ENCODE results near the gene MCF2L2.

Gene MCF2L2

GRCh38 chr3:183370391-183370790, 58.0 kb downstream of the MCF2L2 start:
- H3K27me3 ChIP-seq = no peaks in the 10 kb centered on the region
- no peak overlapping the region for H3K27ac ChIP-seq
- no peak for TF ChIP-seq CTCF (IDR thresholded peaks at IDR 0.05)
- H3K9me3 ChIP-seq = no peaks in the 10 kb centered on the region
- no peaks in the 10 kb centered on the region for H3K36me3 ChIP-seq
- H3K4me3 ChIP-seq (ENCODE audit: low read depth in 1 of 2, low read length in 1 of 2) = no peak overlapping the region
- peaks cover 20 to 21% of the 10 kb centered on the region in 2 experiments for H3K4me1 ChIP-seq (ENCODE audit: control insufficient read depth in 1 of 2, insufficient read depth in 1 of 2, low read depth in 1 of 2, low read length in 1 of 2)

- no peak for TF ChIP-seq CTCF (IDR thresholded peaks at IDR 0.05)
- Histone ChIP-seq H3K27ac (peak overlapping the region; percentile 30), H3K4me1 (ENCODE audit: control insufficient read depth in 1 of 2, insufficient read depth in 1 of 2, low read depth in 1 of 2, low read length in 1 of 2) (peaks cover 19 to 20% of the 10 kb centered on the region in 2 experiments), H3K36me3 (no peaks in the 10 kb centered on the region), H3K27me3 (no peaks in the 10 kb centered on the region), H3K9me3 (no peaks in the 10 kb centered on the region), H3K4me3 (ENCODE audit: low read depth in 1 of 2, low read length in 1 of 2) (no peak overlapping the region)
These were observed 58.8 kb downstream of the MCF2L2 start for GRCh38 chr3:183369627-183370026.

- no peaks in the 10 kb centered on the region for H3K27me3 ChIP-seq
These were observed 59.3 kb downstream of the MCF2L2 start for GRCh38 chr3:183369117-183369516.

GRCh38 chr3:183360971-183361624, 67.3 kb downstream of the MCF2L2 start:
- Histone ChIP-seq H3K27me3 (no peaks in the 10 kb centered on the region), H3K4me3 (ENCODE audit: low read depth in 1 of 2, low read length in 1 of 2) (no peak overlapping the region), H3K4me1 (ENCODE audit: control insufficient read depth in 1 of 2, insufficient read depth in 1 of 2, low read depth in 1 of 2, low read length in 1 of 2) (no peaks in the 10 kb centered on the region), H3K9me3 (no peaks in the 10 kb centered on the region), H3K27ac (no peak overlapping the region), H3K36me3 (no peaks in the 10 kb centered on the region)
- TF ChIP-seq CTCF (IDR thresholded peaks at IDR 0.05) = no peak

More at GRCh38 chr3:183369117-183369516, 59.3 kb downstream of the MCF2L2 start:
- no peak for TF ChIP-seq CTCF (IDR thresholded peaks at IDR 0.05)
- H3K9me3 ChIP-seq = no peaks in the 10 kb centered on the region
- H3K4me3 ChIP-seq (ENCODE audit: low read depth in 1 of 2, low read length in 1 of 2) = no peak overlapping the region
- peaks cover 19 to 20% of the 10 kb centered on the region in 2 experiments for H3K4me1 ChIP-seq (ENCODE audit: control insufficient read depth in 1 of 2, insufficient read depth in 1 of 2, low read depth in 1 of 2, low read length in 1 of 2)
- H3K27ac ChIP-seq = peak overlapping the region; percentile 30
- no peaks in the 10 kb centered on the region for H3K36me3 ChIP-seq

- Histone ChIP-seq H3K27me3 (no peaks in the 10 kb centered on the region), H3K9me3 (no peaks in the 10 kb centered on the region), H3K36me3 (no peaks in the 10 kb centered on the region), H3K4me3 (ENCODE audit: low read depth in 1 of 2, low read length in 1 of 2) (no peak overlapping the region), H3K27ac (no peak overlapping the region), H3K4me1 (ENCODE audit: control insufficient read depth in 1 of 2, insufficient read depth in 1 of 2, low read depth in 1 of 2, low read length in 1 of 2) (no peaks in the 10 kb centered on the region)
- TF ChIP-seq CTCF (IDR thresholded peaks at IDR 0.05) = no peak
These were observed 69.4 kb downstream of the MCF2L2 start for GRCh38 chr3:183359036-183359435.
